T47D (cell line): Measurements from ENCODE around the gene HOXC10.
A peak's percentile ranks its signal among the peaks of the same experiment; 100 is the strongest.

Source experiments
- DNase-seq, 2 experiments: peaks; one replicate each; pipeline versions ENCODE4 v3.0.0 to v3.0.0-alpha.2; 2011 to 2012; ENCODE audit warnings: low read depth in 1 of 2, low spot score in 1 of 2
- JUND ChIP-seq: IDR thresholded peaks from 2 replicates; pipeline ENCODE4 v1.6.1; 2012; ENCODE audit warnings: low read depth
- in situ Hi-C: cut with HindIII; loops from 2 replicates; pipeline ENCODE4 v1.10.0; 2016; ENCODE audit warnings: low sequenced_read_pairs, low pct_unique_long_range_greater_than_20kb

HOXC10 gene

GRCh38 chr12:53944209-53944608 is 40.7 kb upstream of the HOXC10 start:
- no peak for TF ChIP-seq JUND
- in situ Hi-C loops, result no loop called here
- no peak for DNase-seq

GRCh38 chr12:53944907-53945847 is 39.8 kb upstream of the HOXC10 start:
- DNase-seq, result no peak
- no peak for TF ChIP-seq JUND
- in situ Hi-C loops, result no loop called here

- in situ Hi-C loops, result no loop called here
- TF ChIP-seq JUND, result no peak
- DNase-seq, result no peak
Observed at GRCh38 chr12:53947743-53948142, 37.2 kb upstream of the HOXC10 start.

GRCh38 chr12:53948650-53949593 is 36.0 kb upstream of the HOXC10 start:
- in situ Hi-C loops, result no loop called here
- TF ChIP-seq JUND, result no peak
- no peak for DNase-seq

- peak in 1 of 2 experiments; percentile 48 for DNase-seq
- in situ Hi-C loops, result no loop called here
- no peak for TF ChIP-seq JUND
Observed at GRCh38 chr12:53949631-53950436, 35.1 kb upstream of the HOXC10 start.

GRCh38 chr12:53950437-53950773 is 34.5 kb upstream of the HOXC10 start:
- peak; percentile 65 to 70 for DNase-seq
- TF ChIP-seq JUND, result no peak
- in situ Hi-C loops, result no loop called here

- in situ Hi-C loops, result no loop called here
Observed at GRCh38 chr12:53950789-53951576, 34.0 kb upstream of the HOXC10 start.

GRCh38 chr12:53951577-53952334 is 33.2 kb upstream of the HOXC10 start:
- no peak for DNase-seq
- in situ Hi-C loops, result no loop called here
- TF ChIP-seq JUND, result no peak

More at GRCh38 chr12:53950789-53951576, 34.0 kb upstream of the HOXC10 start:
- TF ChIP-seq JUND, result no peak
- no peak for DNase-seq

GRCh38 chr12:53952335-53952694 is 32.6 kb upstream of the HOXC10 start:
- DNase-seq, result no peak
- in situ Hi-C loops, result no loop called here
- no peak for TF ChIP-seq JUND

GRCh38 chr12:53952871-53953734 is 31.8 kb upstream of the HOXC10 start:
- no peak for TF ChIP-seq JUND
- peak; percentile 84 to 94 for DNase-seq
- in situ Hi-C loops, result no loop called here
